HepG2 (cell line): ENCODE results near the gene ANKIB1. TPM values are rescaled to one million over a fixed set of nuclear protein-coding genes. Genes with fewer than 3 reads are reported as not detected.

Source experiments
- ATAC-seq: fragments of 200-7000 bp; cut with Tn5 transposase; 3 replicates; pipeline ENCODE4 v1.9.1; 2020; ENCODE audit warnings: mild to moderate bottlenecking, moderate library complexity
- BruUV-seq: library from RNA; stranded (reverse); fragments of 400-500 nt; replicated peaks from 2 replicates; lab custom pipeline; 2021; lab: Mats Ljungman, UMichigan
- CTCF ChIA-PET: fragments of 300-600 bp; formaldehyde crosslinking; extraction: SDS; loops from one replicate; lab custom pipeline; 2021; ENCODE audit warnings: low total read pairs, inconsistent platforms, low intra/inter-chr PET ratio; lab: Yijun Ruan, JAX
- POLR2A ChIA-PET: fragments of 350-600 bp; sonication (Branson Sonifier 250); formaldehyde crosslinking; loops from one replicate; lab custom pipeline; 2020; ENCODE audit warnings: antibody characterized with exemption, inconsistent platforms; lab: Yijun Ruan, JAX
- DNase-seq: peaks from one replicate; pipeline ENCODE4 v3.0.0-alpha.2; 2015; ENCODE audit warnings: low spot score
- FAIRE-seq: peaks from 3 replicates; lab custom pipeline; 2011; peaks lifted over from hg19 to GRCh38; lab: Jason Lieb, UNC
- H2AFZ ChIP-seq: one replicate; pipeline ENCODE4 v1.6.1; 2011; ENCODE audit warnings: low read length, inconsistent platforms
- H3K27ac ChIP-seq: fragments of 300-600 bp; 3 replicates; pipeline ENCODE4 v1.8.0; 2011; ENCODE audit warnings: mixed run types, mild to moderate bottlenecking, mixed read lengths, low read length, inconsistent platforms; ENCODE audit not compliant: insufficient read depth; ENCODE audit errors: extremely low read length
- H3K27me3 ChIP-seq, 2 experiments: fragments of 200-600 bp in 1 of 2; 2 replicates in 1 of 2; 3 replicates in 1 of 2; pipeline versions ENCODE4 v1.6.0 to v1.8.0; 2011; ENCODE audit warnings: low read length in 2 of 2, mild to moderate bottlenecking in 2 of 2, moderate library complexity in 2 of 2, inconsistent platforms in 1 of 2; ENCODE audit not compliant: insufficient read depth in 2 of 2, control insufficient read depth in 1 of 2
- H3K36me3 ChIP-seq, 2 experiments: fragments of 200-600 bp in 1 of 2; replicated peaks in 1 of 2; 2 replicates in 1 of 2; 3 replicates in 1 of 2; pipeline versions ENCODE4 v1.5.1 to v1.8.0; 2011; ENCODE audit warnings: low read length in 2 of 2, inconsistent platforms in 1 of 2; ENCODE audit not compliant: insufficient read depth in 2 of 2, control insufficient read depth in 1 of 2
- H3K4me1 ChIP-seq: 2 replicates; pipeline ENCODE4 v1.5.1; 2012; ENCODE audit warnings: low read length, inconsistent platforms; ENCODE audit not compliant: insufficient read depth
- H3K4me2 ChIP-seq: 2 replicates; pipeline ENCODE4 v1.6.0; 2011; ENCODE audit warnings: low read depth, low read length, inconsistent platforms
- H3K4me3 ChIP-seq, 3 experiments: fragments of 200-600 bp in 1 of 3; sonication (generic), shearing (Covaris generic) in 1 of 3; replicated peaks in 1 of 3; 2 replicates each; pipeline ENCODE4 v1.5.1; 2011 to 2016; ENCODE audit warnings: low read length in 3 of 3, inconsistent platforms in 2 of 3, low read depth in 2 of 3, mild to moderate bottlenecking in 2 of 3, control low read depth in 1 of 3, mixed read lengths in 1 of 3; ENCODE audit not compliant: insufficient read depth in 1 of 3
- H3K79me2 ChIP-seq: one replicate; pipeline ENCODE4 v1.6.1; 2011; ENCODE audit warnings: low read length, inconsistent platforms; ENCODE audit not compliant: insufficient read depth
- H3K9ac ChIP-seq: 2 replicates; pipeline ENCODE4 v1.6.0; 2011; ENCODE audit warnings: mild to moderate bottlenecking, low read depth, low read length, inconsistent platforms; ENCODE audit not compliant: insufficient read depth
- H3K9me3 ChIP-seq: 2 replicates; pipeline ENCODE4 v1.5.1; 2012; ENCODE audit warnings: mild to moderate bottlenecking, low read length
- H4K20me1 ChIP-seq: 2 replicates; pipeline ENCODE4 v1.6.0; 2011; ENCODE audit warnings: inconsistent platforms, mild to moderate bottlenecking, low read length, moderate library complexity; ENCODE audit not compliant: insufficient read depth
- BHLHE40 ChIP-seq: IDR thresholded peaks from 2 replicates; pipeline ENCODE4 v1.6.1; 2011; ENCODE audit warnings: low read length, improper control_type of control experiment
- GLI4 ChIP-seq: sonication (generic); formaldehyde crosslinking; IDR thresholded peaks from 2 replicates; pipeline ENCODE4 v1.5.1; 2020; ENCODE audit warnings: missing genetic modification reagents, mild to moderate bottlenecking, moderate library complexity, borderline replicate concordance
- HHEX ChIP-seq: IDR thresholded peaks from 2 replicates; pipeline ENCODE4 v1.6.1; 2016; ENCODE audit warnings: control low read depth
- MBD4 ChIP-seq: IDR thresholded peaks from 2 replicates; pipeline ENCODE4 v1.6.1; 2012; ENCODE audit warnings: low read length, inconsistent platforms, borderline replicate concordance
- NFIB ChIP-seq: sonication (generic); formaldehyde crosslinking; IDR thresholded peaks from 2 replicates; pipeline ENCODE4 v1.9.0; 2021; ENCODE audit warnings: missing genetic modification reagents, mild to moderate bottlenecking, borderline replicate concordance
- SP140L ChIP-seq: sonication (generic); formaldehyde crosslinking; IDR thresholded peaks from 2 replicates; pipeline ENCODE4 v1.4.0; 2020; ENCODE audit warnings: missing genetic modification reagents, borderline replicate concordance
- TAF1 ChIP-seq: sonication (generic); formaldehyde crosslinking; IDR thresholded peaks from 2 replicates; pipeline ENCODE4 v1.4.0; 2020; ENCODE audit warnings: missing genetic modification reagents
- ZNF124 ChIP-seq: sonication (generic); formaldehyde crosslinking; IDR thresholded peaks from 2 replicates; pipeline ENCODE4 v1.4.0; 2020; ENCODE audit warnings: missing genetic modification reagents
- ZNF576 ChIP-seq: sonication (generic); formaldehyde crosslinking; IDR thresholded peaks from 2 replicates; pipeline ENCODE4 v1.4.0; 2020; ENCODE audit warnings: mild to moderate bottlenecking, missing genetic modification reagents
- ZSCAN9 ChIP-seq: IDR thresholded peaks from 2 replicates; pipeline ENCODE4 v1.6.1; 2016; ENCODE audit warnings: borderline replicate concordance
- WGBS: methylation state at CpG from one replicate; pipeline ENCODE4 v1.1.6; 2017; ENCODE audit warnings: low lambda C conversion rate; 5-methylcytosine and 5-hydroxymethylcytosine counted together
- in situ Hi-C: cut with HindIII; loops from 2 replicates; pipeline ENCODE4 v1.10.0; 2017; ENCODE audit warnings: low pct_unique_long_range_greater_than_20kb; ENCODE audit not compliant: extremely low pct_ligation_motif_present
- intact Hi-C: fragments of 100-400 bp; cut with micrococcal nuclease; formaldehyde crosslinking; loops from one replicate; pipeline ENCODE4 v1.10.0; 2022; ENCODE audit not compliant: unreplicated experiment
- polyA plus RNA-seq, 8 experiments: library from polyadenylated mRNA; depleted of rRNA in 3 of 8; stranded (reverse) in 7 of 8; unstranded in 1 of 8; fragments of >200 nt; fragmentation: Illumina TruSeq in 4 of 8; extraction: Trizol in 4 of 8; gene quantifications; 2 replicates each; pipeline versions ENCODE4 v1.2.1 to v1.2.3, GENCODE V29; 2011 to 2016; ENCODE audit warnings: low read depth in 4 of 8, missing spikeins in 1 of 8, mixed read lengths in 1 of 8; ENCODE audit not compliant: insufficient read depth in 1 of 8
- total RNA-seq, 5 experiments: library from RNA; depleted of rRNA; stranded (reverse); fragments of >200 nt; fragmentation: Illumina TruSeq; extraction: Trizol; gene quantifications; 2 replicates each; pipeline ENCODE4 v1.2.3, GENCODE V29; 2016; ENCODE audit warnings: low read depth in 1 of 5
- TF ChIP-seq, protein P1 (sequence below): sonication (generic); formaldehyde crosslinking; IDR thresholded peaks from 2 replicates; pipeline ENCODE4 v1.4.0; 2020; ENCODE audit warnings: missing genetic modification reagents
- TF ChIP-seq, protein P2 (sequence below): IDR thresholded peaks from 2 replicates; pipeline ENCODE4 v1.6.1; 2016; ENCODE audit warnings: low read depth, missing genetic modification reagents, missing compliant biosample characterization

The ANKIB1 gene
- total and polyA plus RNA-seq, 2 of the 13 experiments (the other 11 are each of a cell fraction or from before 2014, with no cell fraction given) = 28.7 to 29.6 TPM

- TF ChIP-seq, protein P1, sequence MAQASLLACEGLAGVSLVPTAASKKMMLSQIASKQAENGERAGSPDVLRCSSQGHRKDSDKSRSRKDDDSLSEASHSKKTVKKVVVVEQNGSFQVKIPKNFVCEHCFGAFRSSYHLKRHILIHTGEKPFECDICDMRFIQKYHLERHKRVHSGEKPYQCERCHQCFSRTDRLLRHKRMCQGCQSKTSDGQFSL (CRISPR knock-in tag) = no peak
- TF ChIP-seq GLI4 = no peak
- TF ChIP-seq, protein P2, sequence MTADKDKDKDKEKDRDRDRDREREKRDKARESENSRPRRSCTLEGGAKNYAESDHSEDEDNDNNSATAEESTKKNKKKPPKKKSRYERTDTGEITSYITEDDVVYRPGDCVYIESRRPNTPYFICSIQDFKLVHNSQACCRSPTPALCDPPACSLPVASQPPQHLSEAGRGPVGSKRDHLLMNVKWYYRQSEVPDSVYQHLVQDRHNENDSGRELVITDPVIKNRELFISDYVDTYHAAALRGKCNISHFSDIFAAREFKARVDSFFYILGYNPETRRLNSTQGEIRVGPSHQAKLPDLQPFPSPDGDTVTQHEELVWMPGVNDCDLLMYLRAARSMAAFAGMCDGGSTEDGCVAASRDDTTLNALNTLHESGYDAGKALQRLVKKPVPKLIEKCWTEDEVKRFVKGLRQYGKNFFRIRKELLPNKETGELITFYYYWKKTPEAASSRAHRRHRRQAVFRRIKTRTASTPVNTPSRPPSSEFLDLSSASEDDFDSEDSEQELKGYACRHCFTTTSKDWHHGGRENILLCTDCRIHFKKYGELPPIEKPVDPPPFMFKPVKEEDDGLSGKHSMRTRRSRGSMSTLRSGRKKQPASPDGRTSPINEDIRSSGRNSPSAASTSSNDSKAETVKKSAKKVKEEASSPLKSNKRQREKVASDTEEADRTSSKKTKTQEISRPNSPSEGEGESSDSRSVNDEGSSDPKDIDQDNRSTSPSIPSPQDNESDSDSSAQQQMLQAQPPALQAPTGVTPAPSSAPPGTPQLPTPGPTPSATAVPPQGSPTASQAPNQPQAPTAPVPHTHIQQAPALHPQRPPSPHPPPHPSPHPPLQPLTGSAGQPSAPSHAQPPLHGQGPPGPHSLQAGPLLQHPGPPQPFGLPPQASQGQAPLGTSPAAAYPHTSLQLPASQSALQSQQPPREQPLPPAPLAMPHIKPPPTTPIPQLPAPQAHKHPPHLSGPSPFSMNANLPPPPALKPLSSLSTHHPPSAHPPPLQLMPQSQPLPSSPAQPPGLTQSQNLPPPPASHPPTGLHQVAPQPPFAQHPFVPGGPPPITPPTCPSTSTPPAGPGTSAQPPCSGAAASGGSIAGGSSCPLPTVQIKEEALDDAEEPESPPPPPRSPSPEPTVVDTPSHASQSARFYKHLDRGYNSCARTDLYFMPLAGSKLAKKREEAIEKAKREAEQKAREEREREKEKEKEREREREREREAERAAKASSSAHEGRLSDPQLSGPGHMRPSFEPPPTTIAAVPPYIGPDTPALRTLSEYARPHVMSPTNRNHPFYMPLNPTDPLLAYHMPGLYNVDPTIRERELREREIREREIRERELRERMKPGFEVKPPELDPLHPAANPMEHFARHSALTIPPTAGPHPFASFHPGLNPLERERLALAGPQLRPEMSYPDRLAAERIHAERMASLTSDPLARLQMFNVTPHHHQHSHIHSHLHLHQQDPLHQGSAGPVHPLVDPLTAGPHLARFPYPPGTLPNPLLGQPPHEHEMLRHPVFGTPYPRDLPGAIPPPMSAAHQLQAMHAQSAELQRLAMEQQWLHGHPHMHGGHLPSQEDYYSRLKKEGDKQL (CRISPR knock-in tag) = no peak
- TF ChIP-seq MBD4 = no peak
- TF ChIP-seq HHEX (CRISPR knock-in tag) = no peak
- TF ChIP-seq SP140L (CRISPR knock-in tag) = no peak
- no peak for TF ChIP-seq ZNF124
These were observed 33.7 kb downstream of the ANKIB1 start (continued) for GRCh38 chr7:92279396-92280031.

DNA sequence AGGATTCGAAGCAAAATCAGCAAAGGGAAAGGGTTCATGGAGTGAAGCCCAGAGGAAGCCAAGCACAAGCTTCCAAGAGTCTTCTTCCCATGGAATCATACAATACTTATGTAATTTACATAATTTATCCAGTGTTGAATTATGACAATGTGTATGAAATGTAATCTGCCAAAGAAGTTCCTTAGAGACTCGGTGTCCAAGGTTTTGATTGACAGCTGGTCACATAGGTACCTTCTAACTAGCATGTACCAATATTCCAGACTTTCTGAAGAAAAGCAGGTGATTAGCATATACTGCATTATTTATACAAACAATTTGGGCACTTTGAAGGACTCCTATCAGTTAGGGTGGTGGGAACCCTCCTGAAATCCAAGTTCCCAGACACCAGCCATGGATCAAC, 35.3 kb downstream of the ANKIB1 start:
- FAIRE-seq = no peak
- no peak for DNase-seq
- POLR2A ChIA-PET = no interaction called here

More for the DNA sequence above, 35.3 kb downstream of the ANKIB1 start:
- intact Hi-C loops = no loop called here
- Histone ChIP-seq H3K36me3 (no peaks in the 10 kb centered on the region; a peak in 1 of 5 replicates), H3K9me3 (peaks cover 10% of the 10 kb centered on the region), H3K79me2 (peaks cover 30% of the 10 kb centered on the region), H4K20me1 (no peaks in the 10 kb centered on the region), H3K4me3 (no peak overlapping the region), H3K4me1 (no peaks in the 10 kb centered on the region), H3K27ac (no peak overlapping the region), H3K9ac (no peak overlapping the region), H3K27me3 (no peaks in the 10 kb centered on the region), H2AFZ (no peak overlapping the region), H3K4me2 (no peak overlapping the region)
- in situ Hi-C loops = no loop called here
- TF ChIP-seq TAF1 (CRISPR knock-in tag) = no peak
- TF ChIP-seq ZNF576 (CRISPR knock-in tag) = no peak
- no peak for TF ChIP-seq NFIB
- TF ChIP-seq ZSCAN9 (CRISPR knock-in tag) = no peak
- no peak for TF ChIP-seq BHLHE40
- no TSS peak for BruUV-seq
- 95% methylated on average over 2 of the region's 2 CpGs for WGBS
- CTCF ChIA-PET = no interaction called here
- ATAC-seq = no peak
